HFFc6 (cell line): ENCODE data around the gene PTBP1. TPM values are rescaled to one million over a fixed set of nuclear protein-coding genes. Genes with fewer than 3 reads are reported as not detected.

Source experiments
- DNase-seq: peaks from one replicate; pipeline ENCODE4 v3.0.0-alpha.2; 2018
- H3K27ac Mint-ChIP-seq: 2 replicates; pipeline ENCODE4 v1.8.0; 2020; ENCODE audit warnings: mild to moderate bottlenecking, mixed read lengths
- H3K27me3 Mint-ChIP-seq: 2 replicates; pipeline ENCODE4 v1.8.0; 2021; ENCODE audit warnings: mild to moderate bottlenecking, moderate library complexity, mixed read lengths; ENCODE audit not compliant: insufficient read depth
- H3K36me3 Mint-ChIP-seq: 2 replicates; pipeline ENCODE4 v1.8.0; 2021; ENCODE audit warnings: low read depth, mixed read lengths
- H3K4me1 Mint-ChIP-seq: 2 replicates; pipeline ENCODE4 v1.8.0; 2020; ENCODE audit warnings: low read depth, mixed read lengths
- H3K4me3 Mint-ChIP-seq: 2 replicates; pipeline ENCODE4 v1.8.0; 2020; ENCODE audit warnings: mild to moderate bottlenecking, moderate library complexity, mixed read lengths
- H3K9me3 Mint-ChIP-seq: 2 replicates; pipeline ENCODE4 v1.8.0; 2020; ENCODE audit warnings: mild to moderate bottlenecking, mixed read lengths
- total RNA-seq, 6 experiments: library from RNA; stranded (reverse); fragmentation: NEBNext Ultra II Directional; extraction: Animal tissue kit (Norgen Biotek cat#: 25700); gene quantifications; 2 replicates in 1 of 6; 3 replicates in 5 of 6; pipeline ENCODE4 v1.2.3, GENCODE V29; 2021
- TF ChIP-seq, protein P1 (sequence below): fragments of 200-600 bp; sonication (generic); IDR thresholded peaks from 2 replicates; pipeline ENCODE4 v1.5.0; 2021; ENCODE audit warnings: antibody characterized with exemption, mild to moderate bottlenecking

Gene PTBP1
- total RNA-seq, 6 experiments from 2014 or later, result 307 to 421 (median 380) TPM

DNA sequence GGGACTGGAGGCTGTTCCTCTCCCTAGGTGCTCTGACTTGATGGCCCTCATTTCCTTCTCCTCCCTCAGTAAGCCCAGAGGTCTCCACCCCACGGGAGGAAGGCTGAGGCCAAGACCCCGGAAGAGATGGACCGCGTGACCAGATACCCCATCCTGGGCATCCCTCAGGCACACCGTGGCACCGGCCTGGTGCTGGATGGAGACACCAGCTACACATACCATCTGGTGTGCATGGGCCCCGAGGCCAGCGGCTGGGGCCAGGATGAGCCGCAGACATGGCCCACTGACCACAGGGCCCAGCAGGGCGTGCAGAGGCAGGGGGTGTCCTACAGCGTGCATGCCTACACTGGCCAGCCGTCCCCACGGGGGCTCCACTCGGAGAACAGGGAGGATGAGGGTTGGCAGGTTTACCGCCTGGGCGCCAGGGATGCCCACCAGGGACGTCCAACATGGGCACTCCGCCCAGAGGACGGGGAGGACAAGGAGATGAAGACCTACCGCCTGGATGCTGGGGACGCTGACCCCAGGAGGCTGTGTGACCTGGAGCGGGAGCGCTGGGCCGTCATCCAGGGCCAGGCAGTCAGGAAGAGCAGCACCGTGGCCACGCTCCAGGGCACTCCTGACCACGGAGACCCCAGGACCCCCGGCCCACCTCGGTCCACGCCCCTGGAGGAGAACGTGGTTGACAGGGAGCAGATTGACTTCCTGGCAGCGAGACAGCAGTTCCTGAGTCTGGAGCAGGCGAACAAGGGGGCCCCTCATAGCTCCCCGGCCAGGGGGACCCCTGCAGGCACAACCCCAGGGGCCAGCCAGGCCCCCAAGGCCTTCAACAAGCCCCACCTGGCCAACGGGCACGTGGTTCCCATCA is 40.2 kb upstream of the PTBP1 start:
- TF ChIP-seq, protein P1, sequence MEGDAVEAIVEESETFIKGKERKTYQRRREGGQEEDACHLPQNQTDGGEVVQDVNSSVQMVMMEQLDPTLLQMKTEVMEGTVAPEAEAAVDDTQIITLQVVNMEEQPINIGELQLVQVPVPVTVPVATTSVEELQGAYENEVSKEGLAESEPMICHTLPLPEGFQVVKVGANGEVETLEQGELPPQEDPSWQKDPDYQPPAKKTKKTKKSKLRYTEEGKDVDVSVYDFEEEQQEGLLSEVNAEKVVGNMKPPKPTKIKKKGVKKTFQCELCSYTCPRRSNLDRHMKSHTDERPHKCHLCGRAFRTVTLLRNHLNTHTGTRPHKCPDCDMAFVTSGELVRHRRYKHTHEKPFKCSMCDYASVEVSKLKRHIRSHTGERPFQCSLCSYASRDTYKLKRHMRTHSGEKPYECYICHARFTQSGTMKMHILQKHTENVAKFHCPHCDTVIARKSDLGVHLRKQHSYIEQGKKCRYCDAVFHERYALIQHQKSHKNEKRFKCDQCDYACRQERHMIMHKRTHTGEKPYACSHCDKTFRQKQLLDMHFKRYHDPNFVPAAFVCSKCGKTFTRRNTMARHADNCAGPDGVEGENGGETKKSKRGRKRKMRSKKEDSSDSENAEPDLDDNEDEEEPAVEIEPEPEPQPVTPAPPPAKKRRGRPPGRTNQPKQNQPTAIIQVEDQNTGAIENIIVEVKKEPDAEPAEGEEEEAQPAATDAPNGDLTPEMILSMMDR, result no peak
- no peak overlapping the region for H3K27ac Mint-ChIP-seq
- peaks cover 9% of the 10 kb centered on the region for H3K4me1 Mint-ChIP-seq
- H3K4me3 Mint-ChIP-seq, result no peak overlapping the region
- DNase-seq, result no peak
- peaks cover 12% of the 10 kb centered on the region for H3K36me3 Mint-ChIP-seq
- H3K9me3 Mint-ChIP-seq, result peaks cover 29% of the 10 kb centered on the region
- H3K27me3 Mint-ChIP-seq, result peaks cover 10% of the 10 kb centered on the region

DNA sequence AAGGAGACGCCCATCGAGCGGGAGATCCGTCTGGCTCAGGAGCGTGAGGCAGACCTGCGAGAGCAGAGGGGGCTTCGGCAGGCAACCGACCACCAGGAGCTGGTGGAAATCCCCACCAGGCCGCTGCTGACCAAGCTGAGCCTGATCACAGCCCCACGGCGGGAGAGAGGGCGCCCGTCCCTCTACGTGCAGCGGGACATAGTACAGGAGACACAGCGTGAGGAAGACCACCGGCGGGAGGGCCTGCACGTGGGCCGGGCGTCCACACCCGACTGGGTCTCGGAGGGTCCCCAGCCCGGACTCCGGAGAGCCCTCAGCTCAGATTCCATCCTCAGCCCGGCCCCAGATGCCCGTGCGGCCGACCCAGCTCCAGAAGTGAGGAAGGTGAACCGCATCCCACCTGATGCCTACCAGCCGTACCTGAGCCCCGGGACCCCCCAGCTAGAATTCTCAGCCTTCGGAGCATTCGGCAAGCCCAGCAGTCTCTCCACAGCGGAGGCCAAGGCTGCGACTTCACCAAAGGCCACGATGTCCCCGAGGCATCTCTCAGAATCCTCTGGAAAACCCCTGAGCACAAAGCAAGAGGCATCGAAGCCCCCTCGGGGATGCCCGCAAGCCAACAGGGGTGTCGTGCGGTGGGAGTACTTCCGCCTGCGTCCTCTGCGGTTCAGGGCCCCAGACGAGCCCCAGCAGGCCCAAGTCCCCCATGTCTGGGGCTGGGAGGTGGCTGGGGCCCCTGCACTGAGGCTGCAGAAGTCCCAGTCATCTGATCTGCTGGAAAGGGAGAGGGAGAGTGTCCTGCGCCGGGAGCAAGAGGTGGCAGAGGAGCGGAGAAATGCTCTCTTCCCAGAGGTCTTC is 39.2 kb upstream of the PTBP1 start:
- Mint-ChIP-seq H3K27ac (no peak overlapping the region), H3K36me3 (peaks cover 12% of the 10 kb centered on the region), H3K4me3 (no peak overlapping the region), H3K4me1 (peaks cover 4% of the 10 kb centered on the region), H3K27me3 (peaks cover 10% of the 10 kb centered on the region), H3K9me3 (peaks cover 29% of the 10 kb centered on the region)
- no peak for DNase-seq
- TF ChIP-seq, protein P1, result no peak

DNA sequence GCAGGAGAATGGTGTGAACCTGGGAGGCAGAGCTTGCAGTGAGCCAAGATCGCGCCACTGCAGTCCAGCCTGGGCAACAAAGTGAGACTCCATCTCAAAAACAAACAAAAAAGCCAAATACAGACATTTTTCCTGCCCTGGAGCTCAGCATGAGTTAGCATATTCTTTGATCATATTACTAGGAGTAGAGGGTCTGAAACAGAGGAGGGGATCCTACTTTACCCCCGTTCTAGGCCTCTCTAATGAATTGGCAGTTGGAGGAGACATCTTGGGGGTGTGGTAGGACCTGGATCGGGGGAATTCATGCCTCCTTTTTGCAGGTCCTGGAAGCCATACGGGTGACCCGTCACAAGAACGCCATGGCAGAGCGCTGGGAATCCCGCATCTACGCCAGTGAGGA is 34.1 kb upstream of the PTBP1 start:
- H3K4me3 Mint-ChIP-seq, result no peak overlapping the region
- no peak overlapping the region for H3K27ac Mint-ChIP-seq
- TF ChIP-seq, protein P1, result no peak
- peaks cover 10% of the 10 kb centered on the region for H3K27me3 Mint-ChIP-seq
- DNase-seq, result no peak
- H3K9me3 Mint-ChIP-seq, result peaks cover 17% of the 10 kb centered on the region
- no peaks in the 10 kb centered on the region; the same call in 1 of the 2 replicates for H3K4me1 Mint-ChIP-seq
- H3K36me3 Mint-ChIP-seq, result peaks cover 12% of the 10 kb centered on the region

DNA sequence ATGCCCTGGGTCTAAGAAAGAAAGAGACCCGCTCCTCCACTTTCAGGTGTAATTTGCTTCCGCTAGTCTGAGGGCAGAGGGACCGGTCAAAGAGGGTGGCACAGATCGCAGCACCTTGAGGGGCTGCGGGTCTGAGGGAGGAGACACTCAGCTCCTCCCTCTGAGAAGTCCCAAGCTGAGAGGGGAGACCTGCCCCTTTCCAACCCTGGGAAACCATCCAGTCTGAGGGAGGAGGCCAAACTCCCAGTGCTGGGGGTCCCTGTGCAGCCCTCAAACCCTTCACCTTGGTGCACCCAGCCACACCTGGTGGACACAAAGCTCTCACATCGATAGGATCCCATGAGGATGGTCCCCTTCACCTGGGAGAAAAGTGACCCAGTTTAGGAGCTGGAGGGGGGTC is 33.4 kb upstream of the PTBP1 start:
- Mint-ChIP-seq H3K27me3 (peaks cover 10% of the 10 kb centered on the region), H3K9me3 (peaks cover 10% of the 10 kb centered on the region), H3K4me3 (no peak overlapping the region), H3K36me3 (peaks cover 6% of the 10 kb centered on the region), H3K4me1 (peaks cover 6% of the 10 kb centered on the region), H3K27ac (no peak overlapping the region)
- DNase-seq, result no peak
- TF ChIP-seq, protein P1, result no peak

DNA sequence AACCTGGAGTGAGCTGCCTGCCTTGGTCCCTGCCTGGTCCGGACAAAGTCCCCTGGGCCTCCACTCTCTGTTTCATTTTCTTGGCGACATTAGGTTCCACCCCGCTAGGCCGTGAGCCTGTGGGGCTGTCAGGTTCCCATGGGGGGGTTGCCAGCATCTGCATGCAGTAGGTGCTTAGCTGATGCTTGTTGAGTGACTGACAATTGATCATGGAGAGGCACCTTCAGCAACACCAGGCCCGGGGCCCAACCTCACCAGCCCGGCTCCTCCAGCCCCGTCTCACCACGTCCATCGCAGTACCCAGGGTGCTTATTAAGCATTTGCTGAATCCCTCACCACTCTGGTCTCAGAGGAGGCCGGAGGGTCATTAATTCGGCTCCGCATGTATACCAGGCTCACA is 33.0 kb upstream of the PTBP1 start:
- H3K9me3 Mint-ChIP-seq, result peaks cover 9% of the 10 kb centered on the region
- peaks cover 5% of the 10 kb centered on the region for H3K36me3 Mint-ChIP-seq
- H3K4me3 Mint-ChIP-seq, result no peak overlapping the region
- H3K27me3 Mint-ChIP-seq, result peaks cover 10% of the 10 kb centered on the region
- peaks cover 6% of the 10 kb centered on the region for H3K4me1 Mint-ChIP-seq
- no peak for DNase-seq
- no peak overlapping the region for H3K27ac Mint-ChIP-seq
- TF ChIP-seq, protein P1, result no peak
